H9 (cell line): Measurements from ENCODE around the gene CERK. TPM values are rescaled to one million over a fixed set of nuclear protein-coding genes. Genes with fewer than 3 reads are reported as not detected.

Experiments
- DNase-seq: peaks from one replicate; pipeline ENCODE4 v3.0.0-alpha.2; 2017
- H2AFZ ChIP-seq: one replicate; pipeline ENCODE4 v1.6.1; 2013; ENCODE audit warnings: mild to moderate bottlenecking, low read length, control low read depth, moderate library complexity
- H2AK5ac ChIP-seq: 2 replicates; pipeline ENCODE4 v1.6.1; 2013; ENCODE audit warnings: low read length, control low read depth, mixed read lengths; ENCODE audit not compliant: insufficient read length
- H2BK120ac ChIP-seq: one replicate; pipeline ENCODE4 v1.6.1; 2013; ENCODE audit warnings: low read depth, mild to moderate bottlenecking, low read length, control low read depth, inconsistent platforms; ENCODE audit not compliant: poor library complexity, severe bottlenecking
- H2BK12ac ChIP-seq: 2 replicates; pipeline ENCODE4 v1.6.1; 2013; ENCODE audit warnings: low read length, control low read depth, mixed read lengths, low read depth; ENCODE audit not compliant: insufficient read length
- H2BK15ac ChIP-seq: 2 replicates; pipeline ENCODE4 v1.6.1; 2013; ENCODE audit warnings: low read depth, low read length, control low read depth
- H2BK20ac ChIP-seq: one replicate; pipeline ENCODE4 v1.6.1; 2013; ENCODE audit warnings: low read depth, mild to moderate bottlenecking, low read length, control low read depth, inconsistent platforms; ENCODE audit not compliant: poor library complexity, severe bottlenecking
- H2BK5ac ChIP-seq: 2 replicates; pipeline ENCODE4 v1.6.1; 2013; ENCODE audit warnings: low read length, control low read depth, mixed read lengths; ENCODE audit not compliant: insufficient read length
- H3K14ac ChIP-seq: 2 replicates; pipeline ENCODE4 v1.6.1; 2013; ENCODE audit warnings: low read length, control low read depth; ENCODE audit not compliant: insufficient read depth
- H3K18ac ChIP-seq: 2 replicates; pipeline ENCODE4 v1.6.1; 2013; ENCODE audit warnings: low read depth, mild to moderate bottlenecking, mixed read lengths, low read length, control low read depth; ENCODE audit not compliant: insufficient read length
- H3K23ac ChIP-seq: 2 replicates; pipeline ENCODE4 v1.6.1; 2013; ENCODE audit warnings: low read length, control low read depth, mixed read lengths, low read depth; ENCODE audit not compliant: insufficient read length
- H3K23me2 ChIP-seq: 2 replicates; pipeline ENCODE4 v1.6.1; 2013; ENCODE audit warnings: low read depth, mild to moderate bottlenecking, mixed read lengths, low read length, control low read depth; ENCODE audit not compliant: insufficient read length, poor library complexity, severe bottlenecking
- H3K27ac ChIP-seq: 2 replicates; pipeline ENCODE4 v1.5.1; 2013; ENCODE audit warnings: low read length, control low read depth, mixed read lengths, low read depth; ENCODE audit not compliant: insufficient read length
- H3K27me3 ChIP-seq: 2 replicates; pipeline ENCODE4 v1.6.1; 2013; ENCODE audit warnings: low read length, control low read depth, inconsistent platforms; ENCODE audit not compliant: insufficient read depth
- H3K4ac ChIP-seq: 2 replicates; pipeline ENCODE4 v1.6.1; 2013; ENCODE audit warnings: low read depth, mild to moderate bottlenecking, control low read depth, inconsistent platforms, low read length, moderate library complexity
- H3K4me1 ChIP-seq: 2 replicates; pipeline ENCODE4 v1.6.1; 2013; ENCODE audit warnings: low read length, control low read depth, inconsistent platforms; ENCODE audit not compliant: insufficient read depth
- H3K4me2 ChIP-seq: 2 replicates; pipeline ENCODE4 v1.6.1; 2013; ENCODE audit warnings: low read length, control low read depth, mixed read lengths; ENCODE audit not compliant: insufficient read length, insufficient read depth
- H3K56ac ChIP-seq: 2 replicates; pipeline ENCODE4 v1.6.1; 2013; ENCODE audit warnings: low read depth, mild to moderate bottlenecking, mixed read lengths, low read length, control low read depth; ENCODE audit not compliant: insufficient read length
- H3K79me1 ChIP-seq: 2 replicates; pipeline ENCODE4 v1.6.1; 2013; ENCODE audit warnings: low read depth, mild to moderate bottlenecking, moderate library complexity, low read length, control low read depth, inconsistent platforms; ENCODE audit not compliant: insufficient read depth, poor library complexity, severe bottlenecking
- H3K79me2 ChIP-seq: 2 replicates; pipeline ENCODE4 v1.6.1; 2013; ENCODE audit warnings: low read length, control low read depth, inconsistent platforms; ENCODE audit not compliant: insufficient read depth
- H3K9ac ChIP-seq: 2 replicates; pipeline ENCODE4 v1.6.1; 2013; ENCODE audit warnings: low read length, control low read depth, mixed read lengths; ENCODE audit not compliant: insufficient read length; ENCODE audit errors: extremely low read depth
- H3K9me3 ChIP-seq: one replicate; pipeline ENCODE4 v1.6.1; 2013; ENCODE audit warnings: low read depth, low read length, inconsistent platforms; ENCODE audit not compliant: control insufficient read depth
- H3T11ph ChIP-seq: one replicate; pipeline ENCODE4 v1.6.1; 2013; ENCODE audit warnings: mild to moderate bottlenecking, low read length, control low read depth, inconsistent platforms
- H4K20me1 ChIP-seq: one replicate; pipeline ENCODE4 v1.6.1; 2013; ENCODE audit not compliant: control insufficient read depth, insufficient read length, insufficient read depth
- H4K5ac ChIP-seq: 2 replicates; pipeline ENCODE4 v1.6.1; 2013; ENCODE audit warnings: low read depth, mild to moderate bottlenecking, mixed read lengths, low read length, control low read depth; ENCODE audit not compliant: insufficient read length
- H4K8ac ChIP-seq: replicated peaks from 2 replicates; pipeline ENCODE4 v1.6.1; 2013; ENCODE audit warnings: low read length, control low read depth, mixed read lengths, low read depth; ENCODE audit not compliant: insufficient read length
- H4K91ac ChIP-seq: 2 replicates; pipeline ENCODE4 v1.6.1; 2013; ENCODE audit warnings: low read depth, mild to moderate bottlenecking, moderate library complexity, mixed read lengths, low read length, control low read depth; ENCODE audit not compliant: insufficient read length
- H3K27ac Mint-ChIP-seq, 3 experiments: 2 replicates in 2 of 3; 3 replicates in 1 of 3; pipeline ENCODE4 v1.8.0; 2020 to 2021; ENCODE audit warnings: mixed read lengths in 3 of 3, mild to moderate bottlenecking in 1 of 3, moderate library complexity in 1 of 3
- H3K27me3 Mint-ChIP-seq: 2 replicates; pipeline ENCODE4 v1.8.0; 2021; ENCODE audit warnings: low read depth, mild to moderate bottlenecking, moderate library complexity, mixed read lengths
- H3K36me3 Mint-ChIP-seq, 3 experiments: 2 replicates in 2 of 3; 3 replicates in 1 of 3; pipeline ENCODE4 v1.8.0; 2020 to 2021; ENCODE audit warnings: low read depth in 3 of 3, mixed read lengths in 3 of 3; ENCODE audit not compliant: insufficient read depth in 1 of 3
- H3K4me1 Mint-ChIP-seq, 2 experiments: 2 replicates each; pipeline ENCODE4 v1.8.0; 2020; ENCODE audit warnings: mixed read lengths in 2 of 2
- H3K4me3 Mint-ChIP-seq, 2 experiments: 2 replicates in 1 of 2; 3 replicates in 1 of 2; pipeline ENCODE4 v1.8.0; 2020 to 2021; ENCODE audit warnings: mild to moderate bottlenecking in 2 of 2, mixed read lengths in 2 of 2, moderate library complexity in 1 of 2
- H3K9me3 Mint-ChIP-seq, 2 experiments: 2 replicates in 1 of 2; 3 replicates in 1 of 2; pipeline ENCODE4 v1.8.0; 2020; ENCODE audit warnings: mild to moderate bottlenecking in 2 of 2, mixed read lengths in 2 of 2, moderate library complexity in 1 of 2
- WGBS: extraction: QIAGEN DNeasy Blood & Tissue Kit; methylation state at CpG from one replicate; pipeline ENCODE4 v1.1.7; 2013; ENCODE audit warnings: missing lambda C conversion rate, low lambda C conversion rate, mixed read lengths; ENCODE audit not compliant: insufficient read length; ENCODE audit errors: extremely low coverage; 5-methylcytosine and 5-hydroxymethylcytosine counted together
- total RNA-seq: library from RNA; stranded (reverse); gene quantifications from 2 replicates; pipeline ENCODE4 v1.2.1, GENCODE V29; 2021
- TF ChIP-seq, protein P1 (sequence below): fragments of 200-600 bp; sonication (generic); conservative IDR thresholded peaks from 3 replicates; pipeline ENCODE4 v1.8.0; 2021; ENCODE audit warnings: antibody characterized with exemption, mild to moderate bottlenecking

Gene CERK
- total RNA-seq, 1 experiment from 2014 or later: 47.1 TPM

DNA sequence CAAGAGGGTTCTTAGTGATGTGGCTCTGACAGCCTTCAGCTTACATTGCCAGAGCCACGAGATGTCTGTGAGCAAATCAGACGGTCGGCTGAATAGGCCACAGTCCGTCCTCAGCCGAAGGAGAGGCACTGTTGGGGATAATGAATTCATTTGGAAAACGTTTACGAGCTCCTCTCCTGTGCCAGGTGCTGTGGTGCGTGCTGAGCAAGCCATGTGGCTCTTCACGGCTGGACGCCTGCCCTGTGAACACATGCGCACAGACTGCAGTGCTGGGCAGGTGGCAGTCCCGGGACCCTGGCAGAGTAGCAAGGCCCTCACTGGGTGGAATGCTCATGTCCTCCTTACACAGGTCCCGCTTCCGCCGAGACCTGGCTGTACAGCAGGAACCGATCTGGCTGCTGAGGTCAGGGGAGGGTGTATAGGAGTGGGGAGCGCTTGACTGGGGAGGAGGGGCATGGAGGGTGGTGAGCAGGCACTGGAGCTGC, 31.2 kb upstream of the CERK start:
- H3K4me1 ChIP-seq: no peaks in the 10 kb centered on the region
- no peak overlapping the region for H4K8ac ChIP-seq
- no peak overlapping the region for H3K14ac ChIP-seq
- H2AFZ ChIP-seq: no peak overlapping the region
- H3K9me3 Mint-ChIP-seq: no peaks in the 10 kb centered on the region
- TF ChIP-seq, protein P1, sequence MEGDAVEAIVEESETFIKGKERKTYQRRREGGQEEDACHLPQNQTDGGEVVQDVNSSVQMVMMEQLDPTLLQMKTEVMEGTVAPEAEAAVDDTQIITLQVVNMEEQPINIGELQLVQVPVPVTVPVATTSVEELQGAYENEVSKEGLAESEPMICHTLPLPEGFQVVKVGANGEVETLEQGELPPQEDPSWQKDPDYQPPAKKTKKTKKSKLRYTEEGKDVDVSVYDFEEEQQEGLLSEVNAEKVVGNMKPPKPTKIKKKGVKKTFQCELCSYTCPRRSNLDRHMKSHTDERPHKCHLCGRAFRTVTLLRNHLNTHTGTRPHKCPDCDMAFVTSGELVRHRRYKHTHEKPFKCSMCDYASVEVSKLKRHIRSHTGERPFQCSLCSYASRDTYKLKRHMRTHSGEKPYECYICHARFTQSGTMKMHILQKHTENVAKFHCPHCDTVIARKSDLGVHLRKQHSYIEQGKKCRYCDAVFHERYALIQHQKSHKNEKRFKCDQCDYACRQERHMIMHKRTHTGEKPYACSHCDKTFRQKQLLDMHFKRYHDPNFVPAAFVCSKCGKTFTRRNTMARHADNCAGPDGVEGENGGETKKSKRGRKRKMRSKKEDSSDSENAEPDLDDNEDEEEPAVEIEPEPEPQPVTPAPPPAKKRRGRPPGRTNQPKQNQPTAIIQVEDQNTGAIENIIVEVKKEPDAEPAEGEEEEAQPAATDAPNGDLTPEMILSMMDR: no peak
- no peak overlapping the region for H2BK12ac ChIP-seq
- no peak overlapping the region for H3K56ac ChIP-seq
- H3K23me2 ChIP-seq: peaks cover 4% of the 10 kb centered on the region
- no peak overlapping the region for H3K18ac ChIP-seq
- H3K4me3 Mint-ChIP-seq: no peak overlapping the region; a peak in 1 of 5 replicates
- peaks cover 2% of the 10 kb centered on the region for H4K20me1 ChIP-seq
- no peak overlapping the region for H3K4me2 ChIP-seq
- peaks cover 15% of the 10 kb centered on the region; the same call in 1 of the 2 replicates for H3K79me2 ChIP-seq
- H3K79me1 ChIP-seq: no peaks in the 10 kb centered on the region
- no peak overlapping the region for H2AK5ac ChIP-seq
- H2BK15ac ChIP-seq: no peak overlapping the region
- peak overlapping the region; percentile 19 to 41 (median 28); a peak in 3 of 7 replicates for H3K27ac Mint-ChIP-seq
- no peak overlapping the region for H2BK5ac ChIP-seq
- H3K27ac ChIP-seq: no peak overlapping the region
- H3K36me3 Mint-ChIP-seq: peaks cover 0 to 19% (median 3%) of the 10 kb centered on the region in 3 experiments; a peak in 4 of 7 replicates
- no peaks in the 10 kb centered on the region for H3K27me3 ChIP-seq
- H2BK120ac ChIP-seq: no peak overlapping the region
- H3K23ac ChIP-seq: no peak overlapping the region
- peaks cover 10 to 12% of the 10 kb centered on the region in 2 experiments for H3K4me1 Mint-ChIP-seq
- WGBS: no CpG with 5 or more reads among the region's 17 CpGs
- DNase-seq: no peak
- H4K91ac ChIP-seq: no peak overlapping the region
- H2BK20ac ChIP-seq: no peak overlapping the region
- H4K5ac ChIP-seq: no peak overlapping the region
- H3K9me3 ChIP-seq: no peaks in the 10 kb centered on the region
- H3K27me3 Mint-ChIP-seq: no peaks in the 10 kb centered on the region
- no peak overlapping the region for H3K4ac ChIP-seq
- no peak overlapping the region for H3T11ph ChIP-seq
- H3K9ac ChIP-seq: no peak overlapping the region
